GM12878 (cell line): Measurements from ENCODE around the gene SOX10.

Source experiments
- GATAD2B ChIP-seq: fragments of 450-650 bp; conservative IDR thresholded peaks from 2 replicates; pipeline ENCODE4 v1.6.1; 2017; ENCODE audit warnings: low read depth, mild to moderate bottlenecking, moderate library complexity
- PML ChIP-seq: IDR thresholded peaks from 2 replicates; pipeline ENCODE4 v1.6.1; 2012; ENCODE audit warnings: low read length, inconsistent platforms
- POLR2A ChIP-seq: IDR thresholded peaks from 2 replicates; pipeline ENCODE4 v1.6.1; 2011; ENCODE audit warnings: low read depth, mild to moderate bottlenecking, low read length
- SMC3 ChIP-seq: IDR thresholded peaks from 2 replicates; pipeline ENCODE4 v1.6.1; 2011; ENCODE audit warnings: low read length, improper control_type of control experiment, borderline replicate concordance
- SRF ChIP-seq, 2 experiments: IDR thresholded peaks; 2 replicates each; pipeline ENCODE4 v1.6.1; 2011; ENCODE audit warnings: low read depth in 2 of 2, low read length in 2 of 2, mild to moderate bottlenecking in 1 of 2, moderate library complexity in 1 of 2
- ZNF24 ChIP-seq: fragments of 450-650 bp; IDR thresholded peaks from 2 replicates; pipeline ENCODE4 v1.6.1; 2017; ENCODE audit warnings: antibody characterized with exemption, mild to moderate bottlenecking
- TF ChIP-seq, protein P1 (sequence below): fragments of 450-650 bp; IDR thresholded peaks from 2 replicates; pipeline ENCODE4 v1.6.1; 2016; ENCODE audit warnings: mild to moderate bottlenecking, moderate library complexity, borderline replicate concordance
- TF ChIP-seq, protein P2 (sequence below), 3 experiments: IDR thresholded peaks in 2 of 3; conservative IDR thresholded peaks in 1 of 3; 2 replicates each; pipeline ENCODE4 v1.5.1; 2011; ENCODE audit warnings: low read depth in 3 of 3, low read length in 3 of 3, mild to moderate bottlenecking in 3 of 3, control low read depth in 2 of 3, moderate library complexity in 2 of 3, inconsistent platforms in 1 of 3, mixed read lengths in 1 of 3; ENCODE audit not compliant: control insufficient read depth in 2 of 3, insufficient read depth in 1 of 3; ENCODE audit errors: extremely low read depth in 1 of 3

DNA sequence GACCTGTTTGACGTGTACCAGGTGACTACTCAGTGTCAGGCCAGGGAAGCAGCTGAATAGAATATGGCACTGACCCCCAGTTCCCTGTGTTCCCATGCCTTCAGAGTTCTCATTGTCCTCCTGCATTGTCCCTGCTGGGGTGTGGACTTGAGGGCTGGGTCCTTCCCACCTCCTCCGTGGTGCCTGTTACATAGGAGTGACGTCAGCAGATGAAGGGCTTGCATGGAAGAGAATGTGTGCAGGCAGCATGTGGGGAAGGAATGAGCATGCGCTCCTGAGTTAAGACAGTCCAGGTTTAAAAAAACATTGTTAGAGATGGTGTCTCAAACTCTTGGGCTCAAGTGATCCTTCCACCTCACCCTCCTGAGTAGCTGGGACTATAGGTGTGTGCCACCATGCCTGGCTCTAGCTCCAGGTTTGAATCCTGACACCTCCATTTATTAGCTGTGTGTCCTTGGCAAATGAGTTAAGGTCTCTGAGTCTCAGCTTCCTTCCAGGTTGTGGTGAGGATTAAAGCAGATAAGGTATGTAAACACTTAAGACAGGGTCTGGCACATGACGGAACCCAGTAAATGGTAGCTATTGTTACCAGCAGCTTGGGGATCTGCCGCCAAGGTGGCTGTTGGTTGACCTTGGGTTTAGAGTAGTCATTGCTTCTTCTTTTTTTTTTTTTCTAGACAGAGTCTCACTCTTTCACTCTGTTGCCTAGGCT, 7.5 kb upstream of the SOX10 start:
- no peak for TF ChIP-seq SMC3
- TF ChIP-seq PML = no peak
- no peak for TF ChIP-seq ZNF24
- TF ChIP-seq, protein P1, sequence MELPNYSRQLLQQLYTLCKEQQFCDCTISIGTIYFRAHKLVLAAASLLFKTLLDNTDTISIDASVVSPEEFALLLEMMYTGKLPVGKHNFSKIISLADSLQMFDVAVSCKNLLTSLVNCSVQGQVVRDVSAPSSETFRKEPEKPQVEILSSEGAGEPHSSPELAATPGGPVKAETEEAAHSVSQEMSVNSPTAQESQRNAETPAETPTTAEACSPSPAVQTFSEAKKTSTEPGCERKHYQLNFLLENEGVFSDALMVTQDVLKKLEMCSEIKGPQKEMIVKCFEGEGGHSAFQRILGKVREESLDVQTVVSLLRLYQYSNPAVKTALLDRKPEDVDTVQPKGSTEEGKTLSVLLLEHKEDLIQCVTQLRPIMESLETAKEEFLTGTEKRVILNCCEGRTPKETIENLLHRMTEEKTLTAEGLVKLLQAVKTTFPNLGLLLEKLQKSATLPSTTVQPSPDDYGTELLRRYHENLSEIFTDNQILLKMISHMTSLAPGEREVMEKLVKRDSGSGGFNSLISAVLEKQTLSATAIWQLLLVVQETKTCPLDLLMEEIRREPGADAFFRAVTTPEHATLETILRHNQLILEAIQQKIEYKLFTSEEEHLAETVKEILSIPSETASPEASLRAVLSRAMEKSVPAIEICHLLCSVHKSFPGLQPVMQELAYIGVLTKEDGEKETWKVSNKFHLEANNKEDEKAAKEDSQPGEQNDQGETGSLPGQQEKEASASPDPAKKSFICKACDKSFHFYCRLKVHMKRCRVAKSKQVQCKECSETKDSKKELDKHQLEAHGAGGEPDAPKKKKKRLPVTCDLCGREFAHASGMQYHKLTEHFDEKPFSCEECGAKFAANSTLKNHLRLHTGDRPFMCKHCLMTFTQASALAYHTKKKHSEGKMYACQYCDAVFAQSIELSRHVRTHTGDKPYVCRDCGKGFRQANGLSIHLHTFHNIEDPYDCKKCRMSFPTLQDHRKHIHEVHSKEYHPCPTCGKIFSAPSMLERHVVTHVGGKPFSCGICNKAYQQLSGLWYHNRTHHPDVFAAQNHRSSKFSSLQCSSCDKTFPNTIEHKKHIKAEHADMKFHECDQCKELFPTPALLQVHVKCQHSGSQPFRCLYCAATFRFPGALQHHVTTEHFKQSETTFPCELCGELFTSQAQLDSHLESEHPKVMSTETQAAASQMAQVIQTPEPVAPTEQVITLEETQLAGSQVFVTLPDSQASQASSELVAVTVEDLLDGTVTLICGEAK = no peak
- no peak for TF ChIP-seq GATAD2B
- no peak for TF ChIP-seq SRF (IDR thresholded peaks at IDR 0.05; ENCODE audit: low read depth in 2 of 2, low read length in 2 of 2)
- TF ChIP-seq POLR2A = no peak
- TF ChIP-seq, protein P2, sequence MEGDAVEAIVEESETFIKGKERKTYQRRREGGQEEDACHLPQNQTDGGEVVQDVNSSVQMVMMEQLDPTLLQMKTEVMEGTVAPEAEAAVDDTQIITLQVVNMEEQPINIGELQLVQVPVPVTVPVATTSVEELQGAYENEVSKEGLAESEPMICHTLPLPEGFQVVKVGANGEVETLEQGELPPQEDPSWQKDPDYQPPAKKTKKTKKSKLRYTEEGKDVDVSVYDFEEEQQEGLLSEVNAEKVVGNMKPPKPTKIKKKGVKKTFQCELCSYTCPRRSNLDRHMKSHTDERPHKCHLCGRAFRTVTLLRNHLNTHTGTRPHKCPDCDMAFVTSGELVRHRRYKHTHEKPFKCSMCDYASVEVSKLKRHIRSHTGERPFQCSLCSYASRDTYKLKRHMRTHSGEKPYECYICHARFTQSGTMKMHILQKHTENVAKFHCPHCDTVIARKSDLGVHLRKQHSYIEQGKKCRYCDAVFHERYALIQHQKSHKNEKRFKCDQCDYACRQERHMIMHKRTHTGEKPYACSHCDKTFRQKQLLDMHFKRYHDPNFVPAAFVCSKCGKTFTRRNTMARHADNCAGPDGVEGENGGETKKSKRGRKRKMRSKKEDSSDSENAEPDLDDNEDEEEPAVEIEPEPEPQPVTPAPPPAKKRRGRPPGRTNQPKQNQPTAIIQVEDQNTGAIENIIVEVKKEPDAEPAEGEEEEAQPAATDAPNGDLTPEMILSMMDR (IDR thresholded peaks at IDR 0.05 in 2 of 3, conservative IDR thresholded peaks at IDR 0.05 in 1 of 3; ENCODE audit: control insufficient read depth in 2 of 3, extremely low read depth in 1 of 3, insufficient read depth in 1 of 3, low read depth in 3 of 3, low read length in 3 of 3) = no peak
